GM19351 (cell line): ENCODE results near the gene EEPD1.

ENCODE experiments used
- ATAC-seq: cut with Tn5 transposase; IDR thresholded peaks from one replicate; pipeline ENCODE4 v1.9.1; 2021; ENCODE audit warnings: mild to moderate bottlenecking, moderate library complexity; ENCODE audit not compliant: unreplicated experiment

EEPD1 gene

DNA sequence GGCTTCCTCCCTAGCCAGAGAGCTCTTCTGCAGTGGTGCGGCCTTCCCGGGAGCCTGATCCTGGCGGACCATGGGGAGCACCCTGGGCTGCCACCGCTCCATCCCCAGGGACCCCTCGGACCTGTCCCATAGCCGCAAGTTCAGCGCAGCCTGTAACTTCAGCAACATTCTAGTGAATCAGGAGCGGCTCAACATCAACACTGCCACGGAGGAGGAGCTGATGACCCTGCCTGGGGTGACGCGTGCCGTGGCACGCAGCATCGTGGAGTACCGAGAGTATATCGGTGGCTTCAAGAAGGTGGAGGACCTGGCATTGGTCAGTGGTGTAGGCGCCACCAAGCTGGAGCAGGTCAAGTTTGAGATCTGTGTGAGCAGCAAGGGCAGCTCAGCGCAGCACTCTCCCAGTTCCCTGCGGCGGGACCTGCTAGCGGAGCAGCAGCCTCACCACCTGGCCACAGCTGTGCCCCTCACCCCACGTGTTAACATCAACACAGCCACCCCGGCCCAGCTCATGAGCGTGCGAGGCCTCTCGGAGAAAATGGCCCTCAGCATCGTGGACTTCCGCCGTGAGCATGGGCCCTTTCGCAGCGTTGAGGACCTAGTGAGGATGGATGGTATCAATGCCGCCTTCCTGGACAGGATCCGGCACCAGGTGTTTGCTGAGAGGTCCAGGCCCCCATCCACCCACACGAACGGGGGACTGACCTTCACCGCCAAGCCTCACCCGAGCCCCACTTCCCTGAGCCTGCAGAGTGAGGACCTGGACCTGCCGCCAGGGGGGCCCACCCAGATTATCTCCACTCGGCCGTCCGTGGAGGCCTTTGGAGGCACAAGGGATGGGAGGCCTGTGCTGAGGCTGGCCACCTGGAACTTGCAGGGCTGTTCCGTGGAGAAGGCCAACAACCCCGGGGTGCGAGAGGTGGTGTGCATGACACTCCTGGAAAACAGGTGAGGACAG, 1.5 kb downstream of the EEPD1 start:
- ATAC-seq, result no peak

DNA sequence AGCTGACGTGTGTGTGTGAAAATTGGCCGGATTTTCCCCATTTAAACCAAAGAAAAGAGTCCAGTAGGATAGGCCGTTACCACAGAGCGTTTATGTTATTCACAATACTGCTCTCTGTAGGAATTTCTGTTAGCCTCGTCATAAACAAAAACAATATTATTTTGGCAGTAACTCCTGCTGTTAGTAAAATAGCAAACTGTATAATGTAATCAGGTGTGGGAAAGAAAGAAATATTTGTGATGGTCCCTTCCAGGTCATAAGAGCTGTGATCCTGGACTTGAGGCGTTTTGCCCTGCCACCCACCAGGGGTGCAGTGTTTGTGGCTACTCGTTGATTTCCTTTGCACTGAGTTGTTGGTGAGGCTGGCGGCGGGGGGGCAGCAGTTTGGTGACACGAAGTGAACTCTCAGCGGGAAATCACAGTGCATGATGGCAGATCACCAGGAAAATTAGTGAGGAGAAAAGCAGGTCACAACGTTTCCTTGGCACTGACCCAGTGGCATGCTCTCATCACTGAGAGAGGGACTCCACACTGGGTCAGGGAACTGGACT, 2.8 kb downstream of the EEPD1 start:
- no peak for ATAC-seq

- ATAC-seq, result no peak
Measured at GRCh38 chr7:36157527-36158320, 4.7 kb downstream of the EEPD1 start.

DNA sequence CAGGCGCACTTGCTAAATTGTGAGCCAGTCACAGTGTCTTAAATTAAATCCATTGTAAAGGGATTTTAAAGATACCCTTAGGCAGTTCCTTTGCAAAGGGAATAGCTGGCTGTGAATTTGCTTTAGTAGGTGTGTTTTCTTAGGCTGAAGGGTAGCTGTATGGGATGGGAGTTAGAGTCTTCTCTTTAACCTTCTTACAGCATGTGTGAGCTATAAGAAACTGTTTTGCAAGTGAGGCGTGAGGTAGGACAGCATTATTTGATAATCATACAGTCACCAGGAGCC, 5.2 kb downstream of the EEPD1 start:
- ATAC-seq, result no peak

DNA sequence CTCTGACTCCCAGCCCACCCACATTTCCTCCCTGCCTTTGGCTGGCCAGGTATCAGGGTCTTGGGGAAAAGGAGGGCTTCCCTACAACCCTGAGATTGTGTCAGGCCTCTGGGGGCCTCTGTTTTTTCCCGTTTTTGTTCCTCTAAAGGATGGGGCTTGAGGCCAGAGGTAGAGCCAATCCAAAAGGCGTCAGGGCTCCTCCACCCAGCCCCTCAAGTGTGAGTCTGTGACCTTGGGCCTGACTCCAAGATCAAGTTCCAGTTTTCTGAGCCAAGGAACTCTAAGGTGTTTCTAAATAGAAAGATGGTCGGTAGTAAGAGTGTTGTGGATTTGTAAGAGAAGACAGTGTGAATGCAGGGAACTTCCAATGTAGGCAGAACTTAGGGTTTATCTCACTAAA, 6.6 kb downstream of the EEPD1 start:
- no peak for ATAC-seq

- ATAC-seq, result no peak
Measured at GRCh38 chr7:36160313-36160712, 7.3 kb downstream of the EEPD1 start.

DNA sequence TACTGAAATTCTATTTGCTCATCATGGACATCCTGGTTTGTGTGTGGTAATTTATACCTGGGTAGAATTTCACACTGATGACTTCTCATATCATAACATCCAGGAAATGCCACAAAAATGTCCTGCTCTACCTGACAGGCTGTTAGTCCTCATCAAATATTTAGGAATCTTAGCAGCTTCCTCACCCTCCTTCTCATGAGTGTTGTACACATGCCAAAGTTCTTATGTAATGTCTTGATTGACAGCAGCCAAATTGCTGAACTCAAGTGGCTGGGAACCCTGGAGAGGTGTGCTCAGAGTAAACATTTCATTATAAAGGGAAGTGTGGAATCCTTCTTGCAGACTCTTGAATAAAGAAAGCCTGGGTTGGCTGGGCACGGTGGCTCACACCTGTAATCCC, 8.9 kb downstream of the EEPD1 start:
- ATAC-seq, result no peak

DNA sequence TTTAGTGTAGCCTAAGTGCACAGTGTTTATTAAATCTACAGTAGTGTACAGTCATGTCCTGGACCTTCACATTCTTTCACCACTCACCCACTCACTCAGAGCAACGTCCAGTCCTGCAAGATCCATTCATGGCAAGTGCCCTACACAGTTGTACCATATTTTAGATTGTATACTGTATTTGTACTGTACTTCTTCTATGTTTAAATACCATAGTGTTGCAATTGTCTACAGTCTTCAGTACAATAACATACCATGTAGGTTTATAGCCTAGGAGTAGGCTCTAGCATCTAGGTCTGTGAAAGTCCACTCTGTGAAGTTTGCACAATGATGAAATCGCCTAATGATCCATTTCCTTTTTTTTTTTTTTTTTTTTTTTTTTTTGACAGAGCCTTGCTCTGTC, 12.0 kb downstream of the EEPD1 start:
- no peak for ATAC-seq

GRCh38 chr7:36165802-36166201, 12.7 kb downstream of the EEPD1 start:
- no peak for ATAC-seq

- ATAC-seq, result no peak
Measured at GRCh38 chr7:36167403-36168050, 14.5 kb downstream of the EEPD1 start.

GRCh38 chr7:36171503-36171902, 18.4 kb downstream of the EEPD1 start:
- peak; percentile 76 for ATAC-seq

GRCh38 chr7:36175886-36176285, 22.8 kb downstream of the EEPD1 start:
- ATAC-seq, result no peak

DNA sequence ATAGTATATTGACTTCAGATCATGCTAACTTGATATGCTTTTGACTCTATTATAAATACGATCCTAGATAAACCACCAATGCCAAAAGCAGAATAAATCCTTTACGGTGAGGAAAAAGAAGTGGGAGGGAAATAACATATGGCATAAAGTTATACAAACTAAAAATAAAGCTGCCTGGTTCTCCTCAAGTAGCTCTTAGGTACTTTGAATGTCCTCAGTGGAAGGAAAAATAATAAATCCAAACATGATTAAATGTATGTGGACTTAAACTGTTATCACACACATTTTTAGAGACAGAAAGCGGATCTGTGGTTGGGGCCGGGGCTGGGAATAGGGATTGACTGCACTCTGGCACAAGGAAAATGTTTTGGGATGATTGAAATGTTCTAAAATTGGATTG, 23.6 kb downstream of the EEPD1 start:
- no peak for ATAC-seq

GRCh38 chr7:36180121-36180520, 27.1 kb downstream of the EEPD1 start:
- no peak for ATAC-seq

GRCh38 chr7:36181668-36182067, 28.6 kb downstream of the EEPD1 start:
- no peak for ATAC-seq

DNA sequence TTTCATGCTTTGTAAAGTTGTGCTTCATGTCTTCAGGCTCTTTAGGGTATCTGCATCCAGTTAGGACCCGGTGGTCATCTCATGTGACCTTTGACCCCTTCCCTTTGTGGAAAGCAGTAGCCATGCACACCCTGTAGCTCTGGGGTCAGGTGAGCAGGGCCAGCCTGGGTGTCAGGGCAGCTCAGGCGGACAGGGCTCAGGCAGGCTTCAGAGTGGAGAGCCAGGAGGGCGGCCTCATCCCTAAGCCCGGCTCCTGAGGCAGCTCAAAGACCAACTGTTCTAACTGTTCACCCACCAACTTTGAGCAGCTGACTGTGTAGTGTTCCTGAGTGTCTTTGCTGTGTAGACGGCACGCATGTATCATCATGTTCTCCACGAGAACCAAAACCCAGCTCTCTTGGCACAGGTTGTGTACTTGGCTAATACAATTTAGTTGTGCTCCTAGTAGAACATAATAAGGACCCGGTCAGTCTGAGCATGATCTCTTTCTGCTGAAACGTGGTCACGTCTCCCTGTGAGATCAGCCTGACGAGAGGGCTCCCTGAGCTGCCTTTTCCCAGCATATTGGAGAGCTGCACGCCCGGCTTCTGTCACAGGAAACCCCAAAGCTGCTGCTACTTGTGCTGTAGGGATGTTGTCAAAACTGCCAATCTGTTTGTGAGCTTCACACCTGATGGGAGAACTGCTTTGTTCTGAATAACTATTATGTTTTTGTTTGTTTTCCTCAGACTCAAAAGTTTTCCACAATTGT, 30.0 kb downstream of the EEPD1 start:
- ATAC-seq, result no peak

DNA sequence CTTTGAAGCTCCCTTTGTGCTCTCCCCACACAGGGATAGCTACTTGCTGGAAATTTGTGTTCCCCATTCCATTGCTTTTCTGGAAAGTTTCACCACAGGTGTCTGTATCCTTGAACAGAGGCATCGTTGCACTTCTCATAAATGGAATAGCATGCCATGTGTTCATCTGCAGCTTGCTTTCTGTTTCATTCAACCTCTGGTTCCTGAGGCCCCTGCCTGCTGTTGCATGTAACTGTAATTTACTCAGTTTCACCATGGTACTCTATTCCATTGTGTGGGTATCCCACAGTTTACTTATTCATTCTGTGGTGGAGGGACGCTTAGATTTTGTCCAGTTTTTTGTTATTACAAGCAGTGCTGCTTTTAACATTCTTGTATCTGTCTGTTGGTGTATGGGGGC, 32.0 kb downstream of the EEPD1 start:
- no peak for ATAC-seq

GRCh38 chr7:36185756-36186155, 32.7 kb downstream of the EEPD1 start:
- no peak for ATAC-seq

GRCh38 chr7:36186359-36187121, 33.5 kb downstream of the EEPD1 start:
- ATAC-seq, result no peak

- no peak for ATAC-seq
Measured at GRCh38 chr7:36188266-36188665, 35.2 kb downstream of the EEPD1 start.
